MCF 10A (cell line): ENCODE results near the gene RPS6KA4. TPM values are rescaled to one million over a fixed set of nuclear protein-coding genes. Genes with fewer than 3 reads are reported as not detected.

Experiments used
- BruUV-seq: library from RNA; stranded (reverse); fragments of 400-500 nt; replicated peaks from 2 replicates; lab custom pipeline; 2021; lab: Mats Ljungman, UMichigan
- CTCF ChIA-PET: fragments of 300-600 bp; sonication (Branson Sonifier 250); formaldehyde crosslinking; extraction: SDS; loops from one replicate; lab custom pipeline; 2021; ENCODE audit warnings: antibody characterized with exemption, inconsistent platforms; lab: Yijun Ruan, JAX
- POLR2A ChIA-PET: fragments of 300-600, 350-650 bp; sonication (Branson Sonifier 250); formaldehyde crosslinking; extraction: SDS; loops from one replicate; lab custom pipeline; 2020; ENCODE audit warnings: antibody characterized with exemption, inconsistent platforms; lab: Yijun Ruan, JAX
- DNase-seq: peaks from one replicate; pipeline ENCODE4 v3.0.0-alpha.2; 2018; ENCODE audit not compliant: unreplicated experiment
- H3K27ac Mint-ChIP-seq: one replicate; pipeline ENCODE4 v1.8.0; 2022; ENCODE audit warnings: mild to moderate bottlenecking, low read depth, mixed read lengths; ENCODE audit not compliant: unreplicated experiment
- H3K27me3 Mint-ChIP-seq: one replicate; pipeline ENCODE4 v1.8.0; 2022; ENCODE audit warnings: mixed read lengths; ENCODE audit not compliant: insufficient read depth, unreplicated experiment
- H3K36me3 Mint-ChIP-seq: one replicate; pipeline ENCODE4 v1.8.0; 2022; ENCODE audit warnings: mild to moderate bottlenecking, moderate library complexity, mixed read lengths; ENCODE audit not compliant: insufficient read depth, unreplicated experiment
- H3K4me1 Mint-ChIP-seq: one replicate; pipeline ENCODE4 v1.8.0; 2022; ENCODE audit warnings: mixed read lengths; ENCODE audit not compliant: insufficient read depth, unreplicated experiment
- H3K4me3 Mint-ChIP-seq: one replicate; pipeline ENCODE4 v1.8.0; 2022; ENCODE audit warnings: mild to moderate bottlenecking, moderate library complexity, mixed read lengths; ENCODE audit not compliant: unreplicated experiment
- H3K9me3 Mint-ChIP-seq: one replicate; pipeline ENCODE4 v1.8.0; 2022; ENCODE audit warnings: mixed read lengths; ENCODE audit not compliant: unreplicated experiment
- CTCF ChIP-seq: fragments of 200-600 bp; IDR thresholded peaks from one replicate; pipeline ENCODE4 v1.8.0; 2022; ENCODE audit warnings: antibody characterized with exemption, mild to moderate bottlenecking; ENCODE audit not compliant: unreplicated experiment
- intact Hi-C: fragments of 100-400 bp; cut with micrococcal nuclease; formaldehyde crosslinking; loops from 2 replicates; pipeline ENCODE4 v1.14.1; 2022
- total RNA-seq: library from RNA; stranded (reverse); gene quantifications from 2 replicates; pipeline ENCODE4 v1.2.3, GENCODE V29; 2022

RPS6KA4 gene
- total RNA-seq, 1 experiment from 2014 or later, result 42.5 TPM

GRCh38 chr11:64384981-64385944 lies 26.3 kb downstream of the RPS6KA4 start:
- no TSS peak for BruUV-seq
- intact Hi-C loops, result no loop called here
- Mint-ChIP-seq H3K4me3 (no peak overlapping the region), H3K27me3 (peaks cover 44% of the 10 kb centered on the region), H3K9me3 (no peaks in the 10 kb centered on the region), H3K4me1 (peaks cover 11% of the 10 kb centered on the region), H3K27ac (no peak overlapping the region), H3K36me3 (no peaks in the 10 kb centered on the region)
- CTCF ChIA-PET, result interaction anchor here (0.7 kb wide), 2 partner anchors 60 to 269 kb away, joined by 3 read pairs; no protein-coding TSS in a partner anchor
- no peak for DNase-seq
- POLR2A ChIA-PET, result no interaction called here
- no peak for TF ChIP-seq CTCF

GRCh38 chr11:64385945-64386704 lies 27.2 kb downstream of the RPS6KA4 start:
- Mint-ChIP-seq H3K4me3 (no peak overlapping the region), H3K9me3 (no peaks in the 10 kb centered on the region), H3K36me3 (no peaks in the 10 kb centered on the region), H3K27ac (no peak overlapping the region), H3K27me3 (peaks cover 44% of the 10 kb centered on the region), H3K4me1 (peaks cover 11% of the 10 kb centered on the region)
- CTCF ChIA-PET, result interaction anchor here (0.7 kb wide), 2 partner anchors 59 to 269 kb away, joined by 3 read pairs; no protein-coding TSS in a partner anchor
- TF ChIP-seq CTCF, result no peak
- intact Hi-C loops, result no loop called here
- POLR2A ChIA-PET, result no interaction called here
- BruUV-seq, result no TSS peak
- peak; percentile 54 for DNase-seq

- no peaks in the 10 kb centered on the region for H3K36me3 Mint-ChIP-seq
- no TSS peak for BruUV-seq
- ChIA-PET CTCF (interaction anchor here (0.6 to 1.0 kb wide), 3 partner anchors 47 to 532 kb away, joined by 3 to 5 read pairs (median 4); no protein-coding TSS in a partner anchor), POLR2A (no interaction called here)
- intact Hi-C loops, result no loop called here
- H3K4me3 Mint-ChIP-seq, result no peak overlapping the region
- no peaks in the 10 kb centered on the region for H3K9me3 Mint-ChIP-seq
- H3K27me3 Mint-ChIP-seq, result peaks cover 36% of the 10 kb centered on the region
- no peak for TF ChIP-seq CTCF
- DNase-seq, result no peak
- H3K4me1 Mint-ChIP-seq, result peaks cover 11% of the 10 kb centered on the region
- H3K27ac Mint-ChIP-seq, result no peak overlapping the region
Observed at GRCh38 chr11:64387916-64388315, 29.0 kb downstream of the RPS6KA4 start.

- POLR2A ChIA-PET, result no interaction called here
- intact Hi-C loops, result no loop called here
- peaks cover 11% of the 10 kb centered on the region for H3K4me1 Mint-ChIP-seq
- TF ChIP-seq CTCF, result no peak
- no peak overlapping the region for H3K27ac Mint-ChIP-seq
- no peaks in the 10 kb centered on the region for H3K9me3 Mint-ChIP-seq
- CTCF ChIA-PET, result no interaction called here
- no peaks in the 10 kb centered on the region for H3K36me3 Mint-ChIP-seq
- no peak for DNase-seq
- no TSS peak for BruUV-seq
- no peak overlapping the region for H3K4me3 Mint-ChIP-seq
- H3K27me3 Mint-ChIP-seq, result peaks cover 26% of the 10 kb centered on the region
Observed at GRCh38 chr11:64388894-64389293, 29.9 kb downstream of the RPS6KA4 start.
